GM19023 (cell line): ENCODE data around the gene SIDT1.

Experiments used
- ATAC-seq: cut with Tn5 transposase; IDR thresholded peaks from one replicate; pipeline ENCODE4 v1.9.1; 2021; ENCODE audit warnings: mild to moderate bottlenecking, moderate library complexity; ENCODE audit not compliant: unreplicated experiment

Gene SIDT1

GRCh38 chr3:113541519-113541918, 9.2 kb downstream of the SIDT1 start:
- no peak for ATAC-seq

DNA sequence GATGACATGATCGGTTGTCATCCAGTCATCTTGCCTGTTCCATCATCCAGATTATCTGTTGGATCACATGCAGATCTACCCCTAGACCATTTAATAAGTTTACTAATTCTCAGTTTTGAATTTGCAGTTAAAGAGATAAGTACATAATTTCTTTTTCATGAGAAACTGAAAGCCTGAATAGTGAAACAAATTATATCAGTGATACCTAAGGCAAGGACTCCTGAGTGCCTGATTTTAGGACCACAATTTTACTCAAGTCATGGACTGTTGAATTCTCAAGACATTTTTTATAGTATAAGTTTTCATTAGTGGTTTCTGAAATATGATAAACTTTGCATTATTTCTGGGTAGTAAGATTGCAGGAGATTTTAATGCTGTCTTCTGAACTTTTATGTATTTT, 13.2 kb downstream of the SIDT1 start:
- no peak for ATAC-seq

DNA sequence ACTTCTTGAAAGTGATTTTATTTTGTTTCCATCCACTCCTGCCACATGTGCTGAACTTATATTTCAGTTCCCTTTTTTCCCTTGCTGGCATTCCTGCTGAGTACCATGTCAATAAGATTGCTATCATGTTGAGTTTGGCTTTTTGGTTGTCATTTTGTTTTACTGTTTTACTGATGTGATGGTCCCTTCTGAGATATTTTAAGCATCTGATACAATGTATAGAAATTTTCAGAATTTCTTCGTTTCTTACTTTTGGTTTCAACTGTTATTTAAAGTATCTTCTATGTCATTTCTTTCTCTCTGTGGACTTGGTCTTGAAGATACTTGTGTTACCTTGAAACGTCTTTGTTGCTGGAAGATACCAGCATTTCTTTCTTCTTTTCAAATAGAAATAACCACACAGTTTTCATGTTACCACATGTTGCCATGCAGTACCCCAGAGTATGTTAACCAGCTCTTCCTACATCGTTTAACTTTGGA, 14.1 kb downstream of the SIDT1 start:
- ATAC-seq, result peak; percentile 76

GRCh38 chr3:113548501-113548900, 16.1 kb downstream of the SIDT1 start:
- ATAC-seq, result no peak

DNA sequence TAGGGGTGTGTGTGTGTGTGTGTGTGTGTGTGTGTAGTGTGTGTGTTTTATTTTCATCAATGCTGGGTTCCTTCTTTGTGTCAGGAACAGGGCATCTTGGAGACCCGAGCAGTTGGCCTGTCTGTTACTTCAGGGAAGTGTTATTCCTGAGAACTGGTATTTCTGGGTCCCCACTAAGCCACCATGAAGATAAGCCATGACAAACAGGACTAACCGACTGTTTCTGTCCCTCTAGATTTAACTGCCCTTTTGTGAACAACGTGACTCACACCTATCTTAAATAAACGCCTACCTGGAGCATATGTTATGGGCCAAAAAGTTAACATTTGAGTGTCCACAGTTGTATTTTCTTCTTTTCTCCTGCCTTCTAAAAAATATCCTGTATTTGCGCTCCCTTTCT, 19.5 kb downstream of the SIDT1 start:
- no peak for ATAC-seq

- ATAC-seq, result no peak
Measured at GRCh38 chr3:113552851-113553250, 20.5 kb downstream of the SIDT1 start.

- ATAC-seq, result no peak
Measured at GRCh38 chr3:113555138-113555537, 22.8 kb downstream of the SIDT1 start.

DNA sequence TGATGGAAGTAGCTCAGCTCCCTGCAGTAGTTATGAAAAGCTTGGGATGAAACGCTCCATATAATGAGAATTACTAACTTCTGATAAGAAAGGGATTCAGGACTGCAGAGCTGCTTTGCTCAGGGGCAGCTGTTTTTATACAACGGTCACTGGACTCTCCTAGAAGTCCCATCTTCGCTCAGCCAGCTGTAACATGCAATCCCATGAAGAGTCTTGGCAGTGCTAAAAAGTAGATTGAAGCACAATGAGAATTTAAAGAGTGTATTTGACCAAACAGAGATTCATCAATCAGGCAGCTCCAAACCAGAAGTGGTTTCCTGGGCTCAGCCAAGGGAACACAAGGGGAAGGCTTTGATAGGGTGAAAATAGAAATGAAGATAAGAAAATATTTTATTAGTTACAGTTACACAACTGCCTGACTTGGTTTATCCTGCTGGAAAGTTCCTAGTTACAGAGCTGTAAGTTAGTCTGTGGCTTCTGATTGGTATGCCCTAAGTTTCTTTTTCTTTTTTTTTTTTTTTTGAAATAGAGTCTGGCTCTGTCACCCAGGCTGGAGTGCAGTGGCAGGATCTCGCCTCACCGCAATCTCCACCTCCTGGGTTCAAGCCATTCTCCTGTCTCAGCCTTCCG, 24.1 kb downstream of the SIDT1 start:
- no peak for ATAC-seq

DNA sequence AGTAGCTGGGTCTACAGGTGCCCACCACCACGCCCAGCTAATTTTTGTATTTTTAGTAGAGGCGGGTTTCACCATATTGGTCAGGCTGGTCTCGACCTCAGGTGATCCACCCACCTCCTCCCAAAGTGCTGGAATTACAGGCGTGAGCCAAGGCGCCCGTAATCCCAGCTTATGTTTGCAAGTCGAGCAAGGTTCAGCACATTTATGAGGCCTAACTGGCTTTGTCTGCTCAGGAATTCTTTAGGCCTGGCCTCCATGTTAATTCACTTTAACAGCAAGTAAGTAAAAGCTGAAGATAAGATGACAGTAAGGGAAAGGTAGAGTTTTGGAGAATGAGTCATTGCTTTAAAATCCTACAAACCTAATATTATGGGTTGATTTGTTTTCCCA, 24.6 kb downstream of the SIDT1 start:
- ATAC-seq, result no peak

- ATAC-seq, result no peak
Measured at GRCh38 chr3:113557374-113557773, 25.0 kb downstream of the SIDT1 start.

GRCh38 chr3:113559009-113559408, 26.7 kb downstream of the SIDT1 start:
- no peak for ATAC-seq

GRCh38 chr3:113560271-113560670, 27.9 kb downstream of the SIDT1 start:
- ATAC-seq, result no peak

- no peak for ATAC-seq
Measured at GRCh38 chr3:113560831-113561623, 28.7 kb downstream of the SIDT1 start.

GRCh38 chr3:113565555-113565954, 33.2 kb downstream of the SIDT1 start:
- no peak for ATAC-seq

DNA sequence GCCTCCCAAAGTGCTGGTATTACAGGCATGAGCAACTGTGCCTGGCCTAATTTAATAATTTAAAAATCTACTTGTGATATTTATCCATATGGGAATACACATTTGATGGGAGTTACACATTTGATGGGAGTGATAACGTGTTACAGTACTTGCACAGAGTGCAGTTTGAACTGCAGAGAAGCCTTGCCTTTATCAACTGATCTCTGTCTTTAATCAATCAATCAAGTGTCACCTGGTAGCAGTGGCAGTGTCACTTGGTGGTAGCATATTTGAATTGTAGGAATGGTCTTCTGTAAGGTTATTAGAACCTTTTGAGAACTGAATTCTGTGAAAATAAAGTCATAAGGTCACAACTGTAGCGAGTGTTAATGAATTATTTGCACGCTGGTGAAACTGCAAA, 37.8 kb downstream of the SIDT1 start:
- no peak for ATAC-seq

GRCh38 chr3:113571360-113571759, 39.0 kb downstream of the SIDT1 start:
- ATAC-seq, result no peak

DNA sequence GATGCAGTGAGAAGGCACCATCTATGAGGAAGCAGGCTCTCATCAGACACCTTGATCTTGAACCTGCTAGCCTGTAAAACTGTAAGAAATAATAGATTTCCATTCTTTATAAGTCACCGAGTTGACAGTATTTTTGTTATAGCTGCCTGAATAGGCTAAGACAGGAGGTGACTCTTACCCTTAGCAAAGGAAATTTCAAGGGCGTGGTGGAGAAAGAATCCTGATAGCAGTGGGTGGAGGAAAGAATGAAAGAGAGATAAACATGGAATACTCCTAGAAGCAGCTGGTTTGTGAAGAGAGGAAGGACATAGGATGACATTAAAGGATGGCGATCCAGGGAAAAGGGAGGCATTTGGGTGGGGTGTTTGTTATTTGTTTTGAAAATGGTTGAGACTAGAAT, 41.4 kb downstream of the SIDT1 start:
- no peak for ATAC-seq

GRCh38 chr3:113574213-113574612, 41.9 kb downstream of the SIDT1 start:
- no peak for ATAC-seq

DNA sequence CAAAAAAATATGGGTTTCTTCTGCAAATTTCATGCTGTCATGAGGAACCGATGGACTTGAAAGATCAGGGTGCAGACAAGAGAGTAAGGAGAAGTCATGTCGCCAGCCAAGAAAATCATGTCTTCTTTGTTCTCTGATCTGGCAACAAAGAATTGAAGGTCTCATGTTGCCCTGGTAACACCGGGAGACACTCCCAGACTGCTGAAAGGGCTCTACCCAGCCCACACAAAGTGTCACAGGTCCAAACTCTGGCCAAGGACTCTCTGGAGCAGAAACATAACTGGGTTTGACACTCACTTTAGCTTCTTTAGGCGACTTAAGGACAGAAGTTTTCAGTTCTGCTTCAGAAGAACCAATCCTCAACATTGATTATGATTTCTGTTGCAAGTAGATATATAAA, 42.9 kb downstream of the SIDT1 start:
- ATAC-seq, result no peak

- no peak for ATAC-seq
Measured at GRCh38 chr3:113585228-113585627, 52.9 kb downstream of the SIDT1 start.

DNA sequence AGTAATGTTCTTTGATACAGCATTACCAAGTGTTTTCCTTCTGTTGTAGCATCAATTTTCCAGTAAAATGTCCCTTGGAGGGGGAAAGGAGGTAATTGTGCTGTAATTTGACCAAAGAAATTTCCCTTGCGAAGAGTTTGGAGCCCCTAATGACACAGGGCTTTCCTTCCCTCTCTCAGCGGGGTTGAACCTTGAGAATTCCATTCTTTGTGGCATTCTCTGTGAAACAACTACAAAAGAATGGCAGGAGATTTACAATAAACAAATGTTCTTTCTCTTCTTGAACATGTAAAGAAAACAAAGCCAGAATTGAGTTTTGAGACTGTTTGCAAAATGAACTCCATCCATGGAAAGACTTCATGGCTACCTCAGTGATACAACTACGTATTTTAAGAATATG, 53.4 kb downstream of the SIDT1 start:
- no peak for ATAC-seq

GRCh38 chr3:113588806-113589205, 56.5 kb downstream of the SIDT1 start:
- no peak for ATAC-seq

DNA sequence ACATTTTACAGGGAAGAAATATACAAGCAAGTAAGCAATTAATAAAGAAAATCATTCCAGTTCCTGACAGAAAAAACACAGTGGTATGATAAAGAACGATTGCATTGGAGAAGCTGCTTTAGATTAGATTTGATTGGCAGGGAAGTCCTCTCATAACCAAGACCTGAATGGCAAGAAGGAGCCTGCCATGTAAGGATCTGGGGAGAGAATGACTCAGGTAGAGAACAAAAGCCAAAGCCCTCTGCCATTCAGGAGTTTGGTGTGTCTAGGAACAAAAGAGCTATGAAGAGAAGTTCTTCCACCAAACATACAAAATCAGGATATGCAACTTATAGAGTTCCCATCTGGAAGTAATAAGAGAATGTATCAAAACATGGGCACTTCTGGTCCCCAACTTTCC, 57.6 kb downstream of the SIDT1 start:
- ATAC-seq, result no peak
